GM23338 (cell line): ENCODE results near the gene SKA1. TPM values are rescaled to one million over a fixed set of nuclear protein-coding genes. Genes with fewer than 3 reads are reported as not detected.
A peak's percentile ranks its signal among the peaks of the same experiment; 100 is the strongest.
"Not testable (repeated sequence)": the region's sequence is repeated elsewhere in the genome, so short reads cannot be mapped to it uniquely, and the experiment has no call there.

Source experiments
- ATAC-seq: fragments of 200-7000 bp; cut with Tn5 transposase; 3 replicates; pipeline ENCODE4 v1.9.1; 2020
- DNase-seq: peaks from one replicate; pipeline ENCODE4 v3.0.0-alpha.2; 2015; ENCODE audit warnings: low spot score
- H2AFZ ChIP-seq: fragments of 200-600 bp; sonication (generic); 2 replicates; pipeline ENCODE4 v1.8.0; 2016; ENCODE audit warnings: antibody characterized with exemption, mild to moderate bottlenecking, moderate library complexity
- H3F3A ChIP-seq: fragments of 200-600 bp; sonication (generic); replicated peaks from 2 replicates; pipeline ENCODE4 v1.8.0; 2017; ENCODE audit warnings: antibody characterized with exemption, mixed run types, low read depth
- H3K27ac ChIP-seq: fragments of 200-600 bp; sonication (generic); 2 replicates; pipeline ENCODE4 v1.6.1; 2016; ENCODE audit warnings: low read depth
- H3K27me3 ChIP-seq: fragments of 200-600 bp; sonication (generic); 2 replicates; pipeline ENCODE4 v1.8.0; 2016; ENCODE audit warnings: mild to moderate bottlenecking, mixed run types, moderate library complexity; ENCODE audit not compliant: insufficient read depth
- H3K36me3 ChIP-seq: fragments of 200-600 bp; sonication (generic); 2 replicates; pipeline ENCODE4 v1.8.0; 2016; ENCODE audit warnings: mild to moderate bottlenecking; ENCODE audit not compliant: insufficient read depth
- H3K4me1 ChIP-seq: fragments of 200-600 bp; sonication (generic); 2 replicates; pipeline ENCODE4 v1.8.0; 2016; ENCODE audit warnings: mild to moderate bottlenecking, moderate library complexity; ENCODE audit not compliant: insufficient read depth
- H3K4me2 ChIP-seq: fragments of 200-600 bp; sonication (generic); 2 replicates; pipeline ENCODE4 v1.7.1; 2017; ENCODE audit warnings: mixed run types
- H3K4me3 ChIP-seq: fragments of 200-600 bp; sonication (generic); 2 replicates; pipeline ENCODE4 v1.6.1; 2016; ENCODE audit warnings: mixed run types
- H3K79me2 ChIP-seq: fragments of 200-600 bp; sonication (generic); replicated peaks from 2 replicates; pipeline ENCODE4 v1.8.0; 2017; ENCODE audit warnings: mild to moderate bottlenecking; ENCODE audit not compliant: insufficient read depth
- H3K9me2 ChIP-seq: fragments of 200-600 bp; sonication (generic); 2 replicates; pipeline ENCODE4 v1.8.0; 2017; ENCODE audit not compliant: insufficient read depth
- H4K20me1 ChIP-seq: fragments of 200-600 bp; sonication (generic); replicated peaks from 2 replicates; pipeline ENCODE4 v1.8.0; 2017; ENCODE audit warnings: mild to moderate bottlenecking; ENCODE audit not compliant: insufficient read depth
- H3K27ac Mint-ChIP-seq: 2 replicates; pipeline ENCODE4 v1.8.0; 2020; ENCODE audit warnings: inconsistent platforms, mild to moderate bottlenecking, moderate library complexity, mixed read lengths
- H3K27me3 Mint-ChIP-seq: 3 replicates; pipeline ENCODE4 v1.8.0; 2022; ENCODE audit warnings: low read depth, mild to moderate bottlenecking, moderate library complexity, mixed read lengths, inconsistent platforms; ENCODE audit not compliant: insufficient read depth, poor library complexity
- H3K36me3 Mint-ChIP-seq: 3 replicates; pipeline ENCODE4 v1.8.0; 2021; ENCODE audit warnings: low read depth, mild to moderate bottlenecking, inconsistent platforms, moderate library complexity, mixed read lengths
- H3K4me1 Mint-ChIP-seq: 3 replicates; pipeline ENCODE4 v1.8.0; 2020; ENCODE audit warnings: mild to moderate bottlenecking, inconsistent platforms, mixed read lengths
- H3K4me3 Mint-ChIP-seq: 3 replicates; pipeline ENCODE4 v1.8.0; 2021; ENCODE audit warnings: moderate library complexity, mild to moderate bottlenecking, inconsistent platforms, mixed read lengths
- H3K9me3 Mint-ChIP-seq: 3 replicates; pipeline ENCODE4 v1.8.0; 2020; ENCODE audit warnings: moderate library complexity, mild to moderate bottlenecking, inconsistent platforms, mixed read lengths
- CREB1 ChIP-seq: fragments of 250-450 bp; sonication (Bioruptor Pico); IDR thresholded peaks from 2 replicates; pipeline ENCODE4 v1.5.0; 2020; ENCODE audit warnings: low read depth, mild to moderate bottlenecking, moderate library complexity
- EZH2phosphoT487 ChIP-seq: fragments of 200-600 bp; sonication (generic); IDR thresholded peaks from one replicate; pipeline ENCODE4 v1.8.1; 2018; ENCODE audit warnings: antibody characterized with exemption; ENCODE audit not compliant: unreplicated experiment
- NANOG ChIP-seq: IDR thresholded peaks from 2 replicates; pipeline ENCODE4 v1.6.1; 2016; ENCODE audit warnings: antibody characterized with exemption, borderline replicate concordance
- STAT1 ChIP-seq: IDR thresholded peaks from one replicate; pipeline ENCODE4 v1.6.1; 2016; ENCODE audit warnings: antibody characterized with exemption; ENCODE audit not compliant: unreplicated experiment
- polyA plus RNA-seq: library from polyadenylated mRNA; unstranded; fragments of >200 nt; fragmentation: Nextera tagmentation; extraction: Ambion mirVana; gene quantifications from 2 replicates; pipeline ENCODE4 v1.2.1, GENCODE V29; 2016
- total RNA-seq: library from RNA; depleted of rRNA; stranded (reverse); fragments of >200 nt; shearing (Covaris generic); gene quantifications from 2 replicates; pipeline ENCODE4 v1.2.3, GENCODE V29; 2014

Gene SKA1
- total and polyA plus RNA-seq, 2 experiments from 2014 or later: 14.2 to 25.1 TPM

- peaks cover 5% of the 10 kb centered on the region; the same call in 1 of the 2 replicates for H3F3A ChIP-seq
- no peak overlapping the region for H3K4me3 ChIP-seq
- no peaks in the 10 kb centered on the region for H3K79me2 ChIP-seq
- H3K27ac ChIP-seq: no peak overlapping the region
- H3K4me2 ChIP-seq: peak overlapping the region; percentile 70
- H2AFZ ChIP-seq: no peak overlapping the region
- DNase-seq (peak; percentile 77), ATAC-seq (peak; percentile 85)
- no peaks in the 10 kb centered on the region for H3K27me3 ChIP-seq
- no peaks in the 10 kb centered on the region for H3K9me2 ChIP-seq
- H3K4me1 ChIP-seq: peaks cover 58% of the 10 kb centered on the region
- Mint-ChIP-seq H3K27ac (no peak overlapping the region), H3K4me1 (peaks cover 84% of the 10 kb centered on the region), H3K4me3 (no peak overlapping the region), H3K9me3 (no peaks in the 10 kb centered on the region), H3K27me3 (peaks cover 20% of the 10 kb centered on the region), H3K36me3 (no peaks in the 10 kb centered on the region)
- no peaks in the 10 kb centered on the region for H3K36me3 ChIP-seq
- no peak for TF ChIP-seq CREB1
- no peak for TF ChIP-seq EZH2phosphoT487
- H4K20me1 ChIP-seq: no peaks in the 10 kb centered on the region
These were observed 27.0 kb downstream of the SKA1 start for GRCh38 chr18:50401888-50402287.

GRCh38 chr18:50404752-50405581 is 30.1 kb downstream of the SKA1 start:
- not testable (repeated sequence) for H2AFZ ChIP-seq, H3K27ac Mint-ChIP-seq

GRCh38 chr18:50405582-50406271 is 30.9 kb downstream of the SKA1 start:
- Histone ChIP-seq H3K9me2 (no peaks in the 10 kb centered on the region), H3K4me1 (peaks cover 50% of the 10 kb centered on the region), H3K4me3 (no peak overlapping the region), H3K36me3 (no peaks in the 10 kb centered on the region), H3K27me3 (no peaks in the 10 kb centered on the region), H3K79me2 (no peaks in the 10 kb centered on the region), H4K20me1 (no peaks in the 10 kb centered on the region), H3K4me2 (no peak overlapping the region), H3K27ac (no peak overlapping the region), H2AFZ (no peak overlapping the region), H3F3A (no peaks in the 10 kb centered on the region; the same call in 1 of the 2 replicates)
- no peaks in the 10 kb centered on the region for H3K9me3 Mint-ChIP-seq
- peaks cover 72% of the 10 kb centered on the region for H3K4me1 Mint-ChIP-seq
- no peak overlapping the region; the same call in 2 of the 3 replicates for H3K4me3 Mint-ChIP-seq
- peak; percentile 61 for DNase-seq
- H3K27me3 Mint-ChIP-seq: peaks cover 20% of the 10 kb centered on the region
- H3K27ac Mint-ChIP-seq: no peak overlapping the region
- peak; percentile 19 for ATAC-seq
- TF ChIP-seq STAT1 (no peak), NANOG (no peak)
- H3K36me3 Mint-ChIP-seq: no peaks in the 10 kb centered on the region

More at GRCh38 chr18:50404752-50405581, 30.1 kb downstream of the SKA1 start:
- peaks cover 58% of the 10 kb centered on the region for H3K4me1 ChIP-seq
- not testable (repeated sequence) for DNase-seq, H3K36me3 ChIP-seq, ATAC-seq, H4K20me1 ChIP-seq, H3K4me3 ChIP-seq, H3K27ac ChIP-seq, H3K9me3 Mint-ChIP-seq, H3K27me3 ChIP-seq, H3K4me3 Mint-ChIP-seq, H3F3A ChIP-seq, H3K36me3 Mint-ChIP-seq, H3K4me2 ChIP-seq, H3K79me2 ChIP-seq, H3K9me2 ChIP-seq
- Mint-ChIP-seq H3K4me1 (peaks cover 80% of the 10 kb centered on the region), H3K27me3 (peaks cover 24% of the 10 kb centered on the region)
